Left ventricle myocardium inferior (tissue), 1 donor: ENCODE measurements around the gene P2RX2. TPM values are rescaled to one million over a fixed set of nuclear protein-coding genes. Genes with fewer than 3 reads are reported as not detected.

Experiments
- DNase-seq: peaks from one replicate; pipeline ENCODE4 v3.0.0-alpha.2; 2020
- H3K27ac ChIP-seq: fragments of 200-600 bp; replicated peaks from 2 replicates; pipeline ENCODE4 v1.8.0; 2021
- H3K27me3 ChIP-seq: fragments of 200-600 bp; 2 replicates; pipeline ENCODE4 v1.8.0; 2021; ENCODE audit warnings: low read depth
- H3K36me3 ChIP-seq: fragments of 200-600 bp; 2 replicates; pipeline ENCODE4 v1.8.0; 2021
- H3K4me1 ChIP-seq: fragments of 200-600 bp; 2 replicates; pipeline ENCODE4 v1.8.0; 2021
- H3K4me3 ChIP-seq: fragments of 200-600 bp; 2 replicates; pipeline ENCODE4 v1.8.0; 2021; ENCODE audit warnings: mild to moderate bottlenecking, moderate library complexity
- H3K9me3 ChIP-seq: fragments of 200-600 bp; replicated peaks from 2 replicates; pipeline ENCODE4 v1.8.0; 2021
- intact Hi-C: fragments of 100-400 bp; cut with micrococcal nuclease; formaldehyde crosslinking; loops from one replicate; pipeline ENCODE4 v1.11.0; 2022
- microRNA-seq: library from miRNA; unstranded; fragments of <30 nt; microRNA quantifications from one replicate; pipeline ENCODE4 v1.2.0, GENCODE V29; 2020
- total RNA-seq: library from RNA; stranded (reverse); fragmentation: NEBNext Ultra II Directional; extraction: Animal tissue kit (Norgen Biotek cat#: 25700); gene quantifications from one replicate; pipeline ENCODE4 v1.2.1, GENCODE V29; 2021
- TF ChIP-seq, protein P1 (sequence below): fragments of 200-600 bp; IDR thresholded peaks from 2 replicates; pipeline ENCODE4 v1.8.0; 2021; ENCODE audit warnings: antibody characterized with exemption, mild to moderate bottlenecking, borderline replicate concordance
- donor health status: DM: no; HTN: yes; CAD: no; lungs with severe emphysema.

The P2RX2 gene
- total RNA-seq, 1 donor from 2014 or later: not detected

DNA sequence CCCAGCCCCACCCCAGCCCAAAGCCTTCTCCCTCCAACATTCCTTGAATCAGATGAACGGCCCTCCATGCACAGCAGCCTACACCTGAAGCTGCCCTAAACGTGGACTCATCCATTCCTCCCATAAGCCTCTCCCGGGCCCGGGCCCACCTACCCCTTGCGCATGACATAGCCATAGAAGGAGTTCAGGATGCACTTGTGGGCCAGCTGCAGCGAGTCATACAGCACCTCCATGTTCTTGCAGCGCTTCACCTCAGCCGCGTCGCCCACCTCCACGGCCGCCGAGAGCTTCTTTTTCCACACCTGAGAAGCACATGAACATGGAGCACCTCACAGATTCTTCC is 46.5 kb downstream of the P2RX2 start:
- H3K9me3 ChIP-seq: no peaks in the 10 kb centered on the region
- intact Hi-C loops: no loop called here
- no peak overlapping the region for H3K27ac ChIP-seq
- no peaks in the 10 kb centered on the region for H3K27me3 ChIP-seq
- no peak overlapping the region for H3K4me3 ChIP-seq
- DNase-seq: no peak
- TF ChIP-seq, protein P1, sequence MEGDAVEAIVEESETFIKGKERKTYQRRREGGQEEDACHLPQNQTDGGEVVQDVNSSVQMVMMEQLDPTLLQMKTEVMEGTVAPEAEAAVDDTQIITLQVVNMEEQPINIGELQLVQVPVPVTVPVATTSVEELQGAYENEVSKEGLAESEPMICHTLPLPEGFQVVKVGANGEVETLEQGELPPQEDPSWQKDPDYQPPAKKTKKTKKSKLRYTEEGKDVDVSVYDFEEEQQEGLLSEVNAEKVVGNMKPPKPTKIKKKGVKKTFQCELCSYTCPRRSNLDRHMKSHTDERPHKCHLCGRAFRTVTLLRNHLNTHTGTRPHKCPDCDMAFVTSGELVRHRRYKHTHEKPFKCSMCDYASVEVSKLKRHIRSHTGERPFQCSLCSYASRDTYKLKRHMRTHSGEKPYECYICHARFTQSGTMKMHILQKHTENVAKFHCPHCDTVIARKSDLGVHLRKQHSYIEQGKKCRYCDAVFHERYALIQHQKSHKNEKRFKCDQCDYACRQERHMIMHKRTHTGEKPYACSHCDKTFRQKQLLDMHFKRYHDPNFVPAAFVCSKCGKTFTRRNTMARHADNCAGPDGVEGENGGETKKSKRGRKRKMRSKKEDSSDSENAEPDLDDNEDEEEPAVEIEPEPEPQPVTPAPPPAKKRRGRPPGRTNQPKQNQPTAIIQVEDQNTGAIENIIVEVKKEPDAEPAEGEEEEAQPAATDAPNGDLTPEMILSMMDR: no peak
- peaks cover 90% of the 10 kb centered on the region for H3K36me3 ChIP-seq
- peaks cover 4% of the 10 kb centered on the region for H3K4me1 ChIP-seq

DNA sequence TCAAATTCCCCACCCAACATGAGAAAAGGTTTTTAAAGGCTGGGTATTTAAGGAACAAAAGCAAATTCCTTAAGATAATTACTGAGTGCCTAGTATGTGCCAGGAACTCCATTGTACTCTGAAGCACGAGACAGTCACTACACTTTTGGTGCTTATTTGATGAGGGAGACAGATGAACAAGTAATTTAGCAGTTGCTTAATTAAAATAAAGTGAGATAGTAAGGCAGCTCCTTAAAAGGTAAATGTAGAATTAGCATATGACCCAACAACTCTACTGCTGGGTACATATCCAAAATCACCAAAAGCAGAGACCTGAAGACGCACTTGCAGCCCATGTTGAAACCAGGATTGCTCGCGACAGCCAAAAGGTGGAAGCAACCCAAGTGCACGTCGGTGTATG is 47.2 kb downstream of the P2RX2 start:
- H3K9me3 ChIP-seq: no peaks in the 10 kb centered on the region
- intact Hi-C loops: no loop called here
- H3K27me3 ChIP-seq: no peaks in the 10 kb centered on the region
- peaks cover 89% of the 10 kb centered on the region for H3K36me3 ChIP-seq
- DNase-seq: no peak
- no peak overlapping the region for H3K4me3 ChIP-seq
- H3K27ac ChIP-seq: no peak overlapping the region
- TF ChIP-seq, protein P1: no peak
- H3K4me1 ChIP-seq: peaks cover 4% of the 10 kb centered on the region

DNA sequence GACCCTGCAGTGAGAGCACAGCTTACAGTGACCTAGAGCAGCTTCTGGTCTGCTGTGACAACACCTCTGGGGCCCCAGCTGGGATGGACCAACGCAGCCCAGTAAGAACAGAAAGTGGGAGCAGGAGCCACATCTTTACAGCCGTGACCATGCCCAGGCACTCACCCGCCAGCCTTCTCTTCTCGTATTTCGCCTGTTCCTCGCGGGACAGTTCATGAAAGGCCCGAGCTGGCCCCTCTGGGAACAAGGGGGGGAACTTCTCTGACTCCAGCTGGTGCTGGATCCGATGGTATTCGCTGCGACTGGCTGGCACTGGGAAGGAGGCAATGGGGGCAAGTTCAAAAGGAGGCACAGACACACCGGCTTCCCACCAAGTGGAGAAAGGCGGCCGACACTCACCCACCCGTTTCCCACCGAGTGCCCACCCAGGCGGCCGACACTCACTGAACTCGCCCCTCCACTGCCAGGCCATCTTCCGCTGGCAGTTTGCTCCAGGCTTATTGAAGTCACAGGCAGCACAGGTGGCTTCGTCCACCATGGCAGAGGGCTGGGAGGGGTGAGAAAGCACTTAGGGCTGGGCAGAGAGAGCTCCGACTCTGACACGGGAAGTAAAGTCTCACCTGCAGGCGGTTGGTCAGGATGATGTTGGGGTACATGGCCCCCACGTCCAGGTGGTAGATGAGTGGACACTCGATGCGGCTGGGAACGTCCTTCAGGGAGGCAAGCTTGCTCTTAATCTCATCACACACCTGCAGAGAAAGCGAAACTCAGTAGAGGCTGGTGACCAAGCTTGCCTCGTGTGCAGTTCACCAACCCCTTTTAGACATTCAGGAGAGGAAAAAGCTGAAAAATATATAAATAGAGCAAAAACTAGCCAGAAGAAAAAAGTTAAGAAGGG is 49.9 kb downstream of the P2RX2 start:
- no peaks in the 10 kb centered on the region for H3K27me3 ChIP-seq
- no peak overlapping the region for H3K4me3 ChIP-seq
- DNase-seq: no peak
- intact Hi-C loops: no loop called here
- H3K27ac ChIP-seq: no peak overlapping the region
- TF ChIP-seq, protein P1: no peak
- no peaks in the 10 kb centered on the region for H3K9me3 ChIP-seq
- H3K4me1 ChIP-seq: no peaks in the 10 kb centered on the region
- H3K36me3 ChIP-seq: peaks cover 84% of the 10 kb centered on the region

DNA sequence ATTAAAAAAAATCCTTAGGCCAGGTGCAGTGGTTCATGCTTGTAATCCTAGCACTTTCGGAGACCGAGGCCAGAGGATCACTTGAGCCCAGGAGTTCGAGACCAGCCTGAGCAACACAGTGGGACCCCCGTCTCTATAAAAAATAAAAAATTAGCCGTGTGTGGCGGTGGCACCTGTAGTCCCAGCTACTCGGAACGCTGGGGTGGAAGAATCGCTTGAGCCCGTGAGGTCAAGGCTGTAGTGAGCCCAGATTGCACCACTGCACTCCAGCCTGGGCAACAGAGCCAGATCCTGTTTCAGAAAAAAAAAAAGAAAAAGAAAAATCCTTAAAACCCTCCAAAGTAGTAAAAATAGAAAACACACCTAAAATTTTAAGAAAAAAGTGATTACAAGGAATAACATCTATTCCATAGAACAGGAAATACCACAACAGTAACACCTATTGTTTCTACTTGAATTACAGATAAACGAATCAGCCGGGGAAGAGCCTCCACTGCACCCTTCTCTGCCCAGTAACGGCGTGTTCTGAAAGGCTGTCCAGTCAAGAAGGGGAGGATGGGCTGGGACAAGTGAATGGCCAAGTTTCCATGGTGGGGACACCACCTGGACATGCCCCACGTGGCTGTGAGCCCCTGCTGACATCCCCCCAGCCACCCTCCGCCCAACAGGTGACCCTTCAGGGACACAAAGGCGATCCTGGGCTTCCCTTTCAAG is 50.7 kb downstream of the P2RX2 start:
- no peaks in the 10 kb centered on the region for H3K4me1 ChIP-seq
- peaks cover 77% of the 10 kb centered on the region for H3K36me3 ChIP-seq
- TF ChIP-seq, protein P1: no peak
- H3K4me3 ChIP-seq: no peak overlapping the region
- no peaks in the 10 kb centered on the region for H3K27me3 ChIP-seq
- H3K27ac ChIP-seq: no peak overlapping the region
- H3K9me3 ChIP-seq: no peaks in the 10 kb centered on the region
- intact Hi-C loops: no loop called here
- no peak for DNase-seq

Small RNA genes lying within 50 kb of the gene (microRNA-seq; reads per million reads assigned to microRNA genes)
- gene MIR6763: not detected

Other genes starting within 250 kb of the P2RX2 start
- 66.0 TPM for gene FBRSL1, start 128.6 kb upstream of the P2RX2 start, total RNA-seq
- not detected for gene LRCOL1, start 8.2 kb upstream of the P2RX2 start, total RNA-seq
- 9.0 TPM for gene POLE, start 68.6 kb downstream of the P2RX2 start, total RNA-seq
- 42.3 TPM for gene PXMP2, start 68.8 kb downstream of the P2RX2 start, total RNA-seq
- gene PGAM5, start 92.1 kb downstream of the P2RX2 start, total RNA-seq: 27.3 TPM
- gene ANKLE2, start 143.1 kb downstream of the P2RX2 start, total RNA-seq: 21.2 TPM
- gene GOLGA3, start 210.1 kb downstream of the P2RX2 start, total RNA-seq: 33.0 TPM